ENCODE results near the gene EIF5AL1. TPM values are rescaled to one million over a fixed set of nuclear protein-coding genes. Genes with fewer than 3 reads are reported as not detected.

Gene EIF5AL1
- total and polyA plus RNA-seq, 9 of the 15 experiments (the other 6 are each of a cell fraction or from before 2014, with no cell fraction given) = 0.03 to 3.4 (median 0.53) TPM; not detected in 1

- no peak for TF ChIP-seq MYBL2 (IDR thresholded peaks at IDR 0.05; ENCODE audit: low read depth)
- no peak for TF ChIP-seq MYBL2 (CRISPR knock-in tag; IDR thresholded peaks at IDR 0.05; ENCODE audit: borderline replicate concordance)
- peak; percentile 58 for TF ChIP-seq SOX6 (IDR thresholded peaks at IDR 0.05)
- no peak for TF ChIP-seq NCOA1 (IDR thresholded peaks at IDR 0.05; ENCODE audit: low read depth)
- no peak for TF ChIP-seq ZNF431 (CRISPR knock-in tag; IDR thresholded peaks at IDR 0.05)
- TF ChIP-seq, protein P1, sequence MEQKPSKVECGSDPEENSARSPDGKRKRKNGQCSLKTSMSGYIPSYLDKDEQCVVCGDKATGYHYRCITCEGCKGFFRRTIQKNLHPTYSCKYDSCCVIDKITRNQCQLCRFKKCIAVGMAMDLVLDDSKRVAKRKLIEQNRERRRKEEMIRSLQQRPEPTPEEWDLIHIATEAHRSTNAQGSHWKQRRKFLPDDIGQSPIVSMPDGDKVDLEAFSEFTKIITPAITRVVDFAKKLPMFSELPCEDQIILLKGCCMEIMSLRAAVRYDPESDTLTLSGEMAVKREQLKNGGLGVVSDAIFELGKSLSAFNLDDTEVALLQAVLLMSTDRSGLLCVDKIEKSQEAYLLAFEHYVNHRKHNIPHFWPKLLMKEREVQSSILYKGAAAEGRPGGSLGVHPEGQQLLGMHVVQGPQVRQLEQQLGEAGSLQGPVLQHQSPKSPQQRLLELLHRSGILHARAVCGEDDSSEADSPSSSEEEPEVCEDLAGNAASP (IDR thresholded peaks at IDR 0.05) = no peak
- no peak for TF ChIP-seq RUNX1 (IDR thresholded peaks at IDR 0.05; ENCODE audit: low read depth)
- TF ChIP-seq ESRRA (IDR thresholded peaks at IDR 0.05; ENCODE audit: borderline replicate concordance, low read depth) = no peak
- no peak for TF ChIP-seq ZBED1 (IDR thresholded peaks at IDR 0.05)
- no peak for TF ChIP-seq MITF (IDR thresholded peaks at IDR 0.05)
- no peak for TF ChIP-seq NR4A1 (CRISPR knock-in tag; IDR thresholded peaks at IDR 0.05)
- TF ChIP-seq NR4A1 (tag; IDR thresholded peaks at IDR 0.05) = no peak
- no peak for TF ChIP-seq KDM1A (IDR thresholded peaks at IDR 0.05)
- no peak for TF ChIP-seq KHSRP (IDR thresholded peaks at IDR 0.05)
These were observed 37.1 kb upstream of the EIF5AL1 start (continued) for GRCh38 chr10:79475119-79475653.
